OCI-LY1 (cell line): ENCODE data around the gene AGR3.

Experiments used
- H2AFZ ChIP-seq: fragments of 200-600 bp; sonication (generic), shearing (Covaris generic); 2 replicates; pipeline ENCODE4 v1.6.0; 2014; ENCODE audit warnings: antibody characterized with exemption, mild to moderate bottlenecking, low read length
- H3F3A ChIP-seq: fragments of 200-600 bp; sonication (generic), shearing (Covaris generic); 2 replicates; pipeline ENCODE4 v1.6.0; 2014; ENCODE audit warnings: mild to moderate bottlenecking, antibody characterized with exemption, low read length, moderate library complexity; ENCODE audit not compliant: insufficient read depth
- H3K27ac ChIP-seq: fragments of 200-600 bp; sonication (generic); 2 replicates; pipeline ENCODE4 v1.5.1; 2014; ENCODE audit warnings: low read length, mixed run types, mild to moderate bottlenecking, low read depth; ENCODE audit not compliant: poor library complexity, severe bottlenecking
- H3K27me3 ChIP-seq: fragments of 200-600 bp; sonication (generic); 2 replicates; pipeline ENCODE4 v1.6.0; 2014; ENCODE audit warnings: antibody characterized with exemption, mild to moderate bottlenecking, low read length, moderate library complexity; ENCODE audit not compliant: insufficient read depth
- H3K36me3 ChIP-seq: fragments of 200-600 bp; sonication (generic); 2 replicates; pipeline ENCODE4 v1.6.1; 2014; ENCODE audit warnings: mild to moderate bottlenecking, antibody characterized with exemption, low read length, moderate library complexity, mixed read lengths; ENCODE audit not compliant: insufficient read depth
- H3K4me1 ChIP-seq: fragments of 200-600 bp; sonication (generic); 2 replicates; pipeline ENCODE4 v1.5.1; 2014; ENCODE audit warnings: mild to moderate bottlenecking, low read length, moderate library complexity; ENCODE audit not compliant: insufficient read depth, severe bottlenecking
- H3K4me2 ChIP-seq: fragments of 200-600 bp; sonication (generic), shearing (Covaris generic); 2 replicates; pipeline ENCODE4 v1.6.1; 2014; ENCODE audit warnings: low read length
- H3K4me3 ChIP-seq: fragments of 200-600 bp; sonication (generic); 2 replicates; pipeline ENCODE4 v1.5.1; 2014; ENCODE audit warnings: low read length, low read depth, mild to moderate bottlenecking, mixed read lengths; ENCODE audit not compliant: poor library complexity, severe bottlenecking
- H3K79me2 ChIP-seq: fragments of 200-600 bp; shearing (Covaris generic); 2 replicates; pipeline ENCODE4 v1.6.1; 2016; ENCODE audit warnings: mixed run types, low read length, mixed read lengths; ENCODE audit not compliant: insufficient read depth
- H3K9ac ChIP-seq: fragments of 200-600 bp; sonication (generic), shearing (Covaris generic); 2 replicates; pipeline ENCODE4 v1.6.1; 2014; ENCODE audit warnings: mild to moderate bottlenecking, low read length, mixed read lengths
- H3K9me2 ChIP-seq: fragments of 200-600 bp; sonication (generic), shearing (Covaris generic); 2 replicates; pipeline ENCODE4 v1.6.1; 2014; ENCODE audit warnings: low read depth, mild to moderate bottlenecking, low read length, mixed read lengths
- H3K9me3 ChIP-seq: fragments of 200-600 bp; shearing (Covaris generic); 2 replicates; pipeline ENCODE4 v1.6.1; 2014; ENCODE audit warnings: low read length, mixed read lengths
- H4K20me1 ChIP-seq: fragments of 200-600 bp; sonication (generic), shearing (Covaris generic); 2 replicates; pipeline ENCODE4 v1.6.0; 2016; ENCODE audit warnings: mild to moderate bottlenecking, low read length; ENCODE audit not compliant: insufficient read depth
- EZH2 ChIP-seq: fragments of 200-600 bp; sonication (generic), shearing (Covaris generic); IDR thresholded peaks from 2 replicates; pipeline ENCODE4 v1.8.0; 2017; ENCODE audit warnings: borderline replicate concordance, mixed run types, mild to moderate bottlenecking, antibody characterized with exemption, low read length, moderate library complexity, mixed read lengths
- TF ChIP-seq, protein P1 (sequence below): fragments of 200-600 bp; sonication (generic), shearing (Covaris generic); IDR thresholded peaks from 2 replicates; pipeline ENCODE4 v1.5.1; 2017; ENCODE audit warnings: mild to moderate bottlenecking, antibody characterized with exemption, low read length, moderate library complexity, mixed read lengths

Gene AGR3

GRCh38 chr7:16905300-16906044, 23.7 kb upstream of the AGR3 start:
- TF ChIP-seq EZH2: no peak
- TF ChIP-seq, protein P1, sequence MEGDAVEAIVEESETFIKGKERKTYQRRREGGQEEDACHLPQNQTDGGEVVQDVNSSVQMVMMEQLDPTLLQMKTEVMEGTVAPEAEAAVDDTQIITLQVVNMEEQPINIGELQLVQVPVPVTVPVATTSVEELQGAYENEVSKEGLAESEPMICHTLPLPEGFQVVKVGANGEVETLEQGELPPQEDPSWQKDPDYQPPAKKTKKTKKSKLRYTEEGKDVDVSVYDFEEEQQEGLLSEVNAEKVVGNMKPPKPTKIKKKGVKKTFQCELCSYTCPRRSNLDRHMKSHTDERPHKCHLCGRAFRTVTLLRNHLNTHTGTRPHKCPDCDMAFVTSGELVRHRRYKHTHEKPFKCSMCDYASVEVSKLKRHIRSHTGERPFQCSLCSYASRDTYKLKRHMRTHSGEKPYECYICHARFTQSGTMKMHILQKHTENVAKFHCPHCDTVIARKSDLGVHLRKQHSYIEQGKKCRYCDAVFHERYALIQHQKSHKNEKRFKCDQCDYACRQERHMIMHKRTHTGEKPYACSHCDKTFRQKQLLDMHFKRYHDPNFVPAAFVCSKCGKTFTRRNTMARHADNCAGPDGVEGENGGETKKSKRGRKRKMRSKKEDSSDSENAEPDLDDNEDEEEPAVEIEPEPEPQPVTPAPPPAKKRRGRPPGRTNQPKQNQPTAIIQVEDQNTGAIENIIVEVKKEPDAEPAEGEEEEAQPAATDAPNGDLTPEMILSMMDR: no peak

DNA sequence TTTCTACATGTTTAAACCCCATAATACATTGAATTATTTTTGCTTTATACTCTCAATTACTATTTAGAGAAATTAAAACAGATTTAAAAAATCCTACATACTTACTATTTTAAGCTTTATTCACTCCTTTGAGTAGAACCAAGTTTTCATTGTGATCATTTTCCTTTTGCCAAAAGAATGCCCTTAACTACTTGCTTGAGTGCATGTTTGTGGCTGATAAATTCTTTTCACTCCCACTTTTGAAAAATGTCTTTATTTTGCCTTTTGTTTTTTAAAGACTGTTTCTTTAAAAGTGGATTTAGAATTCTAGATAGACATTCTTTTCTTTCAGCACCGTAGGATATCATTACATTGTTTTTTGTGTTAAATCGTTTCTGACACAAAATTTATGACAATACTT, 22.3 kb upstream of the AGR3 start:
- no peaks in the 10 kb centered on the region for H3K4me1 ChIP-seq
- no peak overlapping the region for H3K27ac ChIP-seq
- H2AFZ ChIP-seq: no peak overlapping the region
- no peak overlapping the region for H3K9ac ChIP-seq
- H3K79me2 ChIP-seq: no peaks in the 10 kb centered on the region
- TF ChIP-seq, protein P1: no peak
- TF ChIP-seq EZH2: no peak
- no peaks in the 10 kb centered on the region for H4K20me1 ChIP-seq
- no peak overlapping the region for H3K4me2 ChIP-seq
- H3K27me3 ChIP-seq: no peaks in the 10 kb centered on the region
- H3K9me2 ChIP-seq: no peaks in the 10 kb centered on the region
- H3K4me3 ChIP-seq: no peak overlapping the region
- no peaks in the 10 kb centered on the region for H3K9me3 ChIP-seq
- no peaks in the 10 kb centered on the region for H3K36me3 ChIP-seq
- no peaks in the 10 kb centered on the region for H3F3A ChIP-seq

More at GRCh38 chr7:16905300-16906044, 23.7 kb upstream of the AGR3 start:
- Histone ChIP-seq H3K9me2 (no peaks in the 10 kb centered on the region), H3K4me1 (no peaks in the 10 kb centered on the region), H3K36me3 (no peaks in the 10 kb centered on the region), H3K27me3 (no peaks in the 10 kb centered on the region), H3K4me2 (no peak overlapping the region), H3K79me2 (no peaks in the 10 kb centered on the region), H3F3A (no peaks in the 10 kb centered on the region), H3K27ac (no peak overlapping the region), H3K9me3 (no peaks in the 10 kb centered on the region), H2AFZ (no peak overlapping the region), H3K4me3 (no peak overlapping the region), H4K20me1 (no peaks in the 10 kb centered on the region), H3K9ac (no peak overlapping the region)

DNA sequence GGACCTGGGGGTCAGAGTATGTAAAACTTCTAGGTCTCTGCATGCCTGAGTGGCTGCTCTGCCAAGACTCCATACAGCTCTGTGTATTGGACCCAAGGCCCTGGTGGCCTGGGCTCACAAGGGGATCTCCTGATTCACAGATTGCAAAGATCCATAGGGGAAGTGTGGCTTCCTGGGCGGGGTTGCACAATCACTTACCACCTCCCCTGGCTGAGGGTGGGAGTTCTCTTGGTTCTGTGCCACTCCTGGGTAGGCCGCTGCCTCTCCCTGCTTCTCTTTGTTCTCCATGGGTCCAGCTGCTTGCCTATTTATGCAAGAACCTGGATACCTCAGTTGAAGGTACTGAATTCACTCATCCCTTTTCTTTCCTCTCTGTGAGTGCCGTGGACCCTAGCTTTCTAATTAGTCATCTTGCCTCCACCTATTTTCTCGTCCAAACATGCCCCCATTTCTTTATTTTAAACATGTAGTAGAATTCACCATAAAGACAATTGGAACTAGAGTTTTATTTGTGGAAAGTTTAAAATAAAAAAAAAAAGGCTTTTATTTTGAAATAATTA, 18.5 kb upstream of the AGR3 start:
- no peak overlapping the region for H3K4me2 ChIP-seq

More for the DNA sequence above, 18.5 kb upstream of the AGR3 start:
- H3K79me2 ChIP-seq: no peaks in the 10 kb centered on the region
- H3K4me3 ChIP-seq: no peak overlapping the region
- H3K36me3 ChIP-seq: no peaks in the 10 kb centered on the region
- H3K9ac ChIP-seq: no peak overlapping the region
- H4K20me1 ChIP-seq: no peaks in the 10 kb centered on the region
- no peak overlapping the region for H3K27ac ChIP-seq
- H3F3A ChIP-seq: no peaks in the 10 kb centered on the region
- H2AFZ ChIP-seq: no peak overlapping the region
- no peaks in the 10 kb centered on the region for H3K9me2 ChIP-seq
- H3K27me3 ChIP-seq: no peaks in the 10 kb centered on the region
- TF ChIP-seq, protein P1: no peak
- TF ChIP-seq EZH2: no peak
- H3K9me3 ChIP-seq: no peaks in the 10 kb centered on the region
- no peaks in the 10 kb centered on the region for H3K4me1 ChIP-seq
